GM23338 (cell line): Measurements from ENCODE around the gene TEDC2.

ENCODE experiments used
- CREB1 ChIP-seq: fragments of 250-450 bp; sonication (Bioruptor Pico); IDR thresholded peaks from 2 replicates; pipeline ENCODE4 v1.5.0; 2020; ENCODE audit warnings: low read depth, mild to moderate bottlenecking, moderate library complexity
- EZH2 ChIP-seq: fragments of 200-600 bp; sonication (generic); IDR thresholded peaks from one replicate; pipeline ENCODE4 v1.8.0; 2017; ENCODE audit warnings: antibody characterized with exemption, mild to moderate bottlenecking, low read depth; ENCODE audit not compliant: unreplicated experiment
- EZH2phosphoT487 ChIP-seq: fragments of 200-600 bp; sonication (generic); IDR thresholded peaks from one replicate; pipeline ENCODE4 v1.8.1; 2018; ENCODE audit warnings: antibody characterized with exemption; ENCODE audit not compliant: unreplicated experiment
- POLR2AphosphoS5 ChIP-seq: IDR thresholded peaks from 2 replicates; pipeline ENCODE4 v1.6.1; 2016; ENCODE audit warnings: antibody characterized with exemption, low read depth
- REST ChIP-seq: IDR thresholded peaks from one replicate; pipeline ENCODE4 v1.6.1; 2018; ENCODE audit warnings: antibody characterized with exemption; ENCODE audit not compliant: unreplicated experiment
- STAT1 ChIP-seq: IDR thresholded peaks from one replicate; pipeline ENCODE4 v1.6.1; 2016; ENCODE audit warnings: antibody characterized with exemption; ENCODE audit not compliant: unreplicated experiment
- TF ChIP-seq, protein P1 (sequence below), 2 experiments: fragments of 200-600 bp in 1 of 2; sonication (generic) in 1 of 2; conservative IDR thresholded peaks; 2 replicates each; pipeline versions ENCODE4 v1.5.1 to v1.6.1; 2016 to 2017; ENCODE audit warnings: antibody characterized with exemption in 2 of 2, low read depth in 2 of 2, mild to moderate bottlenecking in 2 of 2, moderate library complexity in 1 of 2

- TF ChIP-seq EZH2 (no peak), POLR2AphosphoS5 (no peak), REST (no peak), EZH2phosphoT487 (no peak), CREB1 (no peak), STAT1 (no peak)
- TF ChIP-seq, protein P1, sequence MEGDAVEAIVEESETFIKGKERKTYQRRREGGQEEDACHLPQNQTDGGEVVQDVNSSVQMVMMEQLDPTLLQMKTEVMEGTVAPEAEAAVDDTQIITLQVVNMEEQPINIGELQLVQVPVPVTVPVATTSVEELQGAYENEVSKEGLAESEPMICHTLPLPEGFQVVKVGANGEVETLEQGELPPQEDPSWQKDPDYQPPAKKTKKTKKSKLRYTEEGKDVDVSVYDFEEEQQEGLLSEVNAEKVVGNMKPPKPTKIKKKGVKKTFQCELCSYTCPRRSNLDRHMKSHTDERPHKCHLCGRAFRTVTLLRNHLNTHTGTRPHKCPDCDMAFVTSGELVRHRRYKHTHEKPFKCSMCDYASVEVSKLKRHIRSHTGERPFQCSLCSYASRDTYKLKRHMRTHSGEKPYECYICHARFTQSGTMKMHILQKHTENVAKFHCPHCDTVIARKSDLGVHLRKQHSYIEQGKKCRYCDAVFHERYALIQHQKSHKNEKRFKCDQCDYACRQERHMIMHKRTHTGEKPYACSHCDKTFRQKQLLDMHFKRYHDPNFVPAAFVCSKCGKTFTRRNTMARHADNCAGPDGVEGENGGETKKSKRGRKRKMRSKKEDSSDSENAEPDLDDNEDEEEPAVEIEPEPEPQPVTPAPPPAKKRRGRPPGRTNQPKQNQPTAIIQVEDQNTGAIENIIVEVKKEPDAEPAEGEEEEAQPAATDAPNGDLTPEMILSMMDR (conservative IDR thresholded peaks at IDR 0.05; ENCODE audit: low read depth in 2 of 2) = peak; percentile 28 to 31; a peak in 3 of 4 replicates
Observed at GRCh38 chr16:2432286-2432685, 27.6 kb upstream of the TEDC2 start.
